SK-N-SH treated with all-trans-retinoic acid at 6 μM for 48 hours (cell line): Measurements from ENCODE around the gene SMC4.

Source experiments
- ATAC-seq: fragments of 200-7000 bp; cut with Tn5 transposase; 3 replicates; pipeline ENCODE4 v1.9.1; 2020; ENCODE audit warnings: mild to moderate bottlenecking, moderate library complexity
- CSDC2 ChIP-seq: fragments of 250-450 bp; sonication (Bioruptor Pico); IDR thresholded peaks from 2 replicates; pipeline ENCODE4 v1.5.0; 2020; ENCODE audit warnings: mild to moderate bottlenecking, moderate library complexity
- CSRNP3 ChIP-seq: fragments of 250-450 bp; sonication (Bioruptor Pico); IDR thresholded peaks from 2 replicates; pipeline ENCODE4 v1.5.1; 2021; ENCODE audit warnings: mild to moderate bottlenecking, moderate library complexity
- ESRRG ChIP-seq: fragments of 250-450 bp; sonication (Bioruptor Pico); IDR thresholded peaks from 2 replicates; pipeline ENCODE4 v1.6.1; 2021; ENCODE audit warnings: mild to moderate bottlenecking
- GLIS3 ChIP-seq: fragments of 250-450 bp; sonication (Bioruptor Pico); IDR thresholded peaks from 2 replicates; pipeline ENCODE4 v1.5.0; 2020; ENCODE audit warnings: mild to moderate bottlenecking, moderate library complexity
- ISL1 ChIP-seq: fragments of 250-450 bp; sonication (Bioruptor Pico); IDR thresholded peaks from 2 replicates; pipeline ENCODE4 v2.1.2; 2022; ENCODE audit warnings: mild to moderate bottlenecking, moderate library complexity
- PPARA ChIP-seq: fragments of 250-450 bp; sonication (Bioruptor Pico); IDR thresholded peaks from 2 replicates; pipeline ENCODE4 v1.5.0; 2020; ENCODE audit warnings: mild to moderate bottlenecking, borderline replicate concordance
- RARB ChIP-seq: fragments of 250-450 bp; sonication (Bioruptor Pico); IDR thresholded peaks from 2 replicates; pipeline ENCODE4 v1.8.0; 2021; ENCODE audit warnings: mild to moderate bottlenecking, moderate library complexity
- SNAI2 ChIP-seq: fragments of 250-450 bp; sonication (Bioruptor Pico); IDR thresholded peaks from 2 replicates; pipeline ENCODE4 v1.5.0; 2020; ENCODE audit warnings: mild to moderate bottlenecking, moderate library complexity
- TCF4 ChIP-seq: fragments of 250-450 bp; sonication (Bioruptor Pico); IDR thresholded peaks from 2 replicates; pipeline ENCODE4 v1.8.0; 2021; ENCODE audit warnings: mild to moderate bottlenecking, moderate library complexity, borderline replicate concordance
- TOX ChIP-seq: fragments of 250-450 bp; sonication (Bioruptor Pico); IDR thresholded peaks from 2 replicates; pipeline ENCODE4 v1.8.0; 2021; ENCODE audit warnings: mild to moderate bottlenecking, moderate library complexity, borderline replicate concordance
- TSHZ2 ChIP-seq: fragments of 250-450 bp; sonication (Bioruptor Pico); IDR thresholded peaks from 2 replicates; pipeline ENCODE4 v1.5.0; 2020; ENCODE audit warnings: mild to moderate bottlenecking, moderate library complexity
- ZC3H10 ChIP-seq: fragments of 250-450 bp; sonication (Bioruptor Pico); IDR thresholded peaks from 2 replicates; pipeline ENCODE4 v1.5.1; 2021; ENCODE audit warnings: mild to moderate bottlenecking, moderate library complexity
- ZFP3 ChIP-seq: fragments of 250-450 bp; sonication (Bioruptor Pico); IDR thresholded peaks from 2 replicates; pipeline ENCODE4 v1.5.0; 2020; ENCODE audit warnings: mild to moderate bottlenecking, moderate library complexity
- ZFP30 ChIP-seq: fragments of 450-650 bp; formaldehyde crosslinking; IDR thresholded peaks from 2 replicates; pipeline ENCODE4 v1.5.0; 2022; ENCODE audit warnings: mild to moderate bottlenecking, moderate library complexity
- TF ChIP-seq, protein P1 (sequence below): fragments of 250-450 bp; sonication (Bioruptor Pico); IDR thresholded peaks from 2 replicates; pipeline ENCODE4 v1.5.1; 2020; ENCODE audit warnings: low read depth, mild to moderate bottlenecking, moderate library complexity
- TF ChIP-seq, protein P2 (sequence below): fragments of 250-450 bp; sonication (Bioruptor Pico); IDR thresholded peaks from 2 replicates; pipeline ENCODE4 v1.8.0; 2021; ENCODE audit warnings: low read depth, mild to moderate bottlenecking, moderate library complexity, borderline replicate concordance

The SMC4 gene

GRCh38 chr3:160454995-160455394, 55.5 kb downstream of the SMC4 start:
- ATAC-seq, result no peak
- TF ChIP-seq ESRRG (CRISPR knock-in tag) (no peak), ZFP30 (CRISPR knock-in tag) (no peak), TCF4 (CRISPR knock-in tag) (no peak), ZC3H10 (CRISPR knock-in tag) (no peak)

DNA sequence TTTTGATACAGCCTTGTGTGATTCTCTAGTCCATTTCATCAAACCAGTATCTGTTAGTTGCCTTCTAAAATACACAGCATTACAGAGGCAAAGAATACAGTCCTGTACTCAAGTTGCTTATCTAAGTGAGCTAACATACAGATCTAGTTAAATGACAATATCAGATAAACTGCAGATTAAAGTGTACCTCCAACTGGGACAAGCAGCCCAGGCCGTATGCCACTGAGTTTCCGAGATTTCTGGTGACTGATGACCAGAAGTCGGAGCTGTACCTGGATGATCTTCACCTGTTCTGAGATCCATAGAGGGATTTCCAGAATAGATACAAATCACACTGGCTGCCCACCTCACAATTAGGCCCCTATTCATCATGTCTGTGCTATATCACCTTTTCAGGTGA, 56.4 kb downstream of the SMC4 start:
- ATAC-seq, result no peak
- TF ChIP-seq ISL1 (CRISPR knock-in tag) (no peak), TSHZ2 (CRISPR knock-in tag) (no peak), ZFP30 (CRISPR knock-in tag) (no peak), SNAI2 (CRISPR knock-in tag) (no peak), GLIS3 (CRISPR knock-in tag) (no peak), ZFP3 (no peak), CSDC2 (CRISPR knock-in tag) (no peak), PPARA (CRISPR knock-in tag) (no peak)
- TF ChIP-seq, protein P1, sequence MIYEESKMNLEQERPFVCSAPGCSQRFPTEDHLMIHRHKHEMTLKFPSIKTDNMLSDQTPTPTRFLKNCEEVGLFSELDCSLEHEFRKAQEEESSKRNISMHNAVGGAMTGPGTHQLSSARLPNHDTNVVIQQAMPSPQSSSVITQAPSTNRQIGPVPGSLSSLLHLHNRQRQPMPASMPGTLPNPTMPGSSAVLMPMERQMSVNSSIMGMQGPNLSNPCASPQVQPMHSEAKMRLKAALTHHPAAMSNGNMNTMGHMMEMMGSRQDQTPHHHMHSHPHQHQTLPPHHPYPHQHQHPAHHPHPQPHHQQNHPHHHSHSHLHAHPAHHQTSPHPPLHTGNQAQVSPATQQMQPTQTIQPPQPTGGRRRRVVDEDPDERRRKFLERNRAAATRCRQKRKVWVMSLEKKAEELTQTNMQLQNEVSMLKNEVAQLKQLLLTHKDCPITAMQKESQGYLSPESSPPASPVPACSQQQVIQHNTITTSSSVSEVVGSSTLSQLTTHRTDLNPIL (CRISPR knock-in tag), result no peak
- TF ChIP-seq, protein P2, sequence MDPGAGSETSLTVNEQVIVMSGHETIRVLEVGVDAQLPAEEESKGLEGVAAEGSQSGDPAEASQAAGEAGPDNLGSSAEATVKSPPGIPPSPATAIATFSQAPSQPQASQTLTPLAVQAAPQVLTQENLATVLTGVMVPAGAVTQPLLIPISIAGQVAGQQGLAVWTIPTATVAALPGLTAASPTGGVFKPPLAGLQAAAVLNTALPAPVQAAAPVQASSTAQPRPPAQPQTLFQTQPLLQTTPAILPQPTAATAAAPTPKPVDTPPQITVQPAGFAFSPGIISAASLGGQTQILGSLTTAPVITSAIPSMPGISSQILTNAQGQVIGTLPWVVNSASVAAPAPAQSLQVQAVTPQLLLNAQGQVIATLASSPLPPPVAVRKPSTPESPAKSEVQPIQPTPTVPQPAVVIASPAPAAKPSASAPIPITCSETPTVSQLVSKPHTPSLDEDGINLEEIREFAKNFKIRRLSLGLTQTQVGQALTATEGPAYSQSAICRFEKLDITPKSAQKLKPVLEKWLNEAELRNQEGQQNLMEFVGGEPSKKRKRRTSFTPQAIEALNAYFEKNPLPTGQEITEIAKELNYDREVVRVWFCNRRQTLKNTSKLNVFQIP (CRISPR knock-in tag), result no peak

- TF ChIP-seq PPARA (CRISPR knock-in tag), result no peak
- no peak for TF ChIP-seq TCF4 (CRISPR knock-in tag)
- TF ChIP-seq TOX (CRISPR knock-in tag), result no peak
- no peak for TF ChIP-seq RARB
- no peak for TF ChIP-seq SNAI2 (CRISPR knock-in tag)
- TF ChIP-seq, protein P1 (CRISPR knock-in tag), result no peak
- TF ChIP-seq, protein P2 (CRISPR knock-in tag), result no peak
- TF ChIP-seq CSRNP3 (CRISPR knock-in tag), result no peak
- no peak for TF ChIP-seq TSHZ2 (CRISPR knock-in tag)
- TF ChIP-seq, all 23 proteins: peak for 0
- ATAC-seq, result no peak
Measured at GRCh38 chr3:160458151-160458550, 58.7 kb downstream of the SMC4 start.
